ENCODE results near the gene ARTN. TPM values are rescaled to one million over a fixed set of nuclear protein-coding genes. Genes with fewer than 3 reads are reported as not detected.

The ARTN gene
- total RNA-seq, 2 experiments from 2014 or later, result 0.20 to 0.23 TPM

GRCh38 chr1:43944860-43945259 is 11.3 kb downstream of the ARTN start:
- Mint-ChIP-seq H3K4me3 (peak overlapping the region; percentile 89), H3K36me3 (ENCODE audit: low read depth) (peaks cover 6% of the 10 kb centered on the region), H3K27me3 (no peaks in the 10 kb centered on the region), H3K27ac (no peak overlapping the region), H3K9me3 (no peaks in the 10 kb centered on the region), H3K4me1 (peaks cover 39% of the 10 kb centered on the region)
- DNase-seq, result no peak
- ChIA-PET CTCF (interaction anchor here (1.4 to 5.6 kb wide), 4 partner anchors 10 to 291 kb away, joined by 3 to 102 read pairs (median 18); partner anchors contain the start of gene ARTN), POLR2A (interaction anchor here (3.1 kb wide), 1 partner anchor 26 kb away, joined by 20 read pairs; the partner anchor contains the start of gene DPH2)

GRCh38 chr1:43945674-43946235 is 12.2 kb downstream of the ARTN start:
- POLR2A ChIA-PET, result interaction anchor here (0.9 to 3.1 kb wide), 6 partner anchors 11 to 1576 kb away, joined by 3 to 25 read pairs (median 10); partner anchors contain the start of genes ATP6V0B, CDC20, DPH2 and KDM4A
- Mint-ChIP-seq H3K36me3 (ENCODE audit: low read depth) (peaks cover 13% of the 10 kb centered on the region), H3K27ac (peak overlapping the region; percentile 88)

GRCh38 chr1:43946236-43947060 is 12.8 kb downstream of the ARTN start, which contains the start of gene IPO13:
Gene IPO13, plus strand, starts transcription at chr1:43946950. Its CDS starts 651 bp downstream, at chr1:43947601.
- Mint-ChIP-seq H3K4me3 (peak within 1 kb of the TSS; percentile 89), H3K27ac (peak within 1 kb of the TSS; percentile 88), H3K4me1 (peaks cover 44% of the 10 kb centered on the region), H3K27me3 (no peaks in the 10 kb centered on the region), H3K36me3 (ENCODE audit: low read depth) (peaks cover 13% of the 10 kb centered on the region), H3K9me3 (no peaks in the 10 kb centered on the region)
- peak; percentile 96 for DNase-seq
- ChIA-PET CTCF (interaction anchor here (0.8 to 5.6 kb wide), 19 partner anchors 11 to 392 kb away, joined by 3 to 102 read pairs (median 4); partner anchors contain the start of genes ARTN, ATP6V0B, DPH2 and KDM4A), POLR2A (interaction anchor here (0.9 to 3.1 kb wide), 15 partner anchors 9 to 1575 kb away, joined by 3 to 25 read pairs (median 6); partner anchors contain the start of genes ATP6V0B, CDC20, DPH2 and ELOVL1)

More at GRCh38 chr1:43945674-43946235, 12.2 kb downstream of the ARTN start:
- DNase-seq, result no peak
- CTCF ChIA-PET, result interaction anchor here (0.9 to 5.6 kb wide), 16 partner anchors 11 to 391 kb away, joined by 3 to 102 read pairs (median 4); partner anchors contain the start of genes ARTN, ATP6V0B, DPH2 and KDM4A
- Mint-ChIP-seq H3K27me3 (no peaks in the 10 kb centered on the region), H3K4me3 (peak overlapping the region; percentile 89), H3K9me3 (no peaks in the 10 kb centered on the region), H3K4me1 (peaks cover 44% of the 10 kb centered on the region)

GRCh38 chr1:43947061-43947873 is 13.7 kb downstream of the ARTN start:
- Mint-ChIP-seq H3K4me3 (peak overlapping the region; percentile 89), H3K9me3 (no peaks in the 10 kb centered on the region), H3K27me3 (no peaks in the 10 kb centered on the region), H3K27ac (peak overlapping the region; percentile 88), H3K4me1 (peaks cover 44% of the 10 kb centered on the region), H3K36me3 (ENCODE audit: low read depth) (peaks cover 13% of the 10 kb centered on the region)
- DNase-seq, result peak; percentile 35
- POLR2A ChIA-PET, result interaction anchor here (0.9 to 3.1 kb wide), 14 partner anchors 8 to 684 kb away, joined by 3 to 25 read pairs (median 5); partner anchors contain the start of genes ATP6V0B, CDC20, DPH2 and ELOVL1
- CTCF ChIA-PET, result interaction anchor here (0.8 to 5.6 kb wide), 8 partner anchors 12 to 297 kb away, joined by 3 to 102 read pairs (median 5); partner anchors contain the start of genes ARTN, ATP6V0B and KDM4A

- H3K4me1 Mint-ChIP-seq, result peaks cover 42% of the 10 kb centered on the region
- ChIA-PET POLR2A (interaction anchor here (1.1 to 3.1 kb wide), 5 partner anchors 8 to 684 kb away, joined by 4 to 20 read pairs (median 11); partner anchors contain the start of genes ATP6V0B and DPH2), CTCF (interaction anchor here (1.1 to 5.6 kb wide), 4 partner anchors 13 to 185 kb away, joined by 3 to 102 read pairs (median 18); partner anchors contain the start of gene ARTN)
- H3K4me3 Mint-ChIP-seq, result peak overlapping the region; percentile 89
- H3K27me3 Mint-ChIP-seq, result no peaks in the 10 kb centered on the region
- no peaks in the 10 kb centered on the region for H3K9me3 Mint-ChIP-seq
- no peak for DNase-seq
- H3K27ac Mint-ChIP-seq, result peak overlapping the region; percentile 47
- peaks cover 12% of the 10 kb centered on the region for H3K36me3 Mint-ChIP-seq (ENCODE audit: low read depth)
These were observed 14.4 kb downstream of the ARTN start for GRCh38 chr1:43947874-43948437.

GRCh38 chr1:43949678-43950077 is 16.1 kb downstream of the ARTN start:
- Mint-ChIP-seq H3K9me3 (no peaks in the 10 kb centered on the region), H3K27ac (no peak overlapping the region), H3K36me3 (ENCODE audit: low read depth) (peaks cover 10% of the 10 kb centered on the region), H3K4me3 (no peak overlapping the region), H3K27me3 (no peaks in the 10 kb centered on the region), H3K4me1 (peaks cover 35% of the 10 kb centered on the region)
- CTCF ChIA-PET, result interaction anchor here (2.5 kb wide), 1 partner anchor 15 kb away, joined by 14 read pairs; no protein-coding TSS in a partner anchor
- no peak for DNase-seq
- POLR2A ChIA-PET, result interaction anchor here (1.1 to 1.3 kb wide), 2 partner anchors 21 to 28 kb away, joined by 3 to 6 read pairs; partner anchors contain the start of gene DPH2

GRCh38 chr1:43951021-43951985 is 17.7 kb downstream of the ARTN start:
- Mint-ChIP-seq H3K36me3 (ENCODE audit: low read depth) (peaks cover 7% of the 10 kb centered on the region), H3K4me3 (no peak overlapping the region), H3K9me3 (no peaks in the 10 kb centered on the region), H3K27ac (no peak overlapping the region), H3K27me3 (no peaks in the 10 kb centered on the region), H3K4me1 (peaks cover 21% of the 10 kb centered on the region)
- POLR2A ChIA-PET, result interaction anchor here (0.8 to 1.1 kb wide), 2 partner anchors 27 to 244 kb away, joined by 3 read pairs; partner anchors contain the start of gene ST3GAL3
- DNase-seq, result no peak
- CTCF ChIA-PET, result interaction anchor here (0.9 kb wide), 2 partner anchors 187 to 188 kb away, joined by 3 read pairs; no protein-coding TSS in a partner anchor

GRCh38 chr1:43952731-43953346 is 19.2 kb downstream of the ARTN start:
- Mint-ChIP-seq H3K4me3 (no peak overlapping the region), H3K4me1 (peaks cover 16% of the 10 kb centered on the region), H3K27me3 (no peaks in the 10 kb centered on the region), H3K27ac (no peak overlapping the region), H3K36me3 (ENCODE audit: low read depth) (peaks cover 11% of the 10 kb centered on the region), H3K9me3 (no peaks in the 10 kb centered on the region)
- ChIA-PET POLR2A (no interaction called here), CTCF (no interaction called here)
- DNase-seq, result no peak

GRCh38 chr1:43953361-43953760 is 19.8 kb downstream of the ARTN start:
- Mint-ChIP-seq H3K4me1 (peaks cover 10% of the 10 kb centered on the region), H3K27me3 (no peaks in the 10 kb centered on the region), H3K9me3 (no peaks in the 10 kb centered on the region), H3K4me3 (no peak overlapping the region), H3K36me3 (ENCODE audit: low read depth) (peaks cover 11% of the 10 kb centered on the region), H3K27ac (no peak overlapping the region)
- ChIA-PET CTCF (no interaction called here), POLR2A (no interaction called here)
- DNase-seq, result no peak

- Mint-ChIP-seq H3K9me3 (no peaks in the 10 kb centered on the region), H3K4me3 (no peak overlapping the region), H3K36me3 (ENCODE audit: low read depth) (peaks cover 11% of the 10 kb centered on the region), H3K27ac (no peak overlapping the region), H3K4me1 (peaks cover 5% of the 10 kb centered on the region), H3K27me3 (no peaks in the 10 kb centered on the region)
- ChIA-PET POLR2A (no interaction called here), CTCF (no interaction called here)
- no peak for DNase-seq
These were observed 20.4 kb downstream of the ARTN start for GRCh38 chr1:43954036-43954435.
